Loucy (cell line): ENCODE data around the gene TBCB.
"Not testable (repeated sequence)": the region's sequence is repeated elsewhere in the genome, so short reads cannot be mapped to it uniquely, and the experiment has no call there.

Source experiments
- H2AFZ ChIP-seq: fragments of 200-600 bp; sonication (generic); 2 replicates; pipeline ENCODE4 v1.6.0; 2016; ENCODE audit warnings: antibody characterized with exemption, mild to moderate bottlenecking, low read length, moderate library complexity
- H3F3A ChIP-seq: fragments of 200-600 bp; 2 replicates; pipeline ENCODE4 v1.6.0; 2016; ENCODE audit warnings: antibody characterized with exemption, low read depth, mild to moderate bottlenecking
- H3K27me3 ChIP-seq: fragments of 200-600 bp; sonication (generic); 2 replicates; pipeline ENCODE4 v1.6.1; 2014; ENCODE audit warnings: low read length, mild to moderate bottlenecking; ENCODE audit not compliant: insufficient read depth, poor library complexity, severe bottlenecking
- H3K36me3 ChIP-seq: fragments of 200-600 bp; sonication (generic); 2 replicates; pipeline ENCODE4 v1.6.1; 2016; ENCODE audit warnings: low read length; ENCODE audit not compliant: insufficient read depth
- H3K4me1 ChIP-seq: fragments of 200-600 bp; sonication (generic); 2 replicates; pipeline ENCODE4 v1.5.1; 2014; ENCODE audit warnings: low read length, mild to moderate bottlenecking; ENCODE audit not compliant: insufficient read depth, poor library complexity, severe bottlenecking
- H3K4me2 ChIP-seq: fragments of 200-600 bp; sonication (generic); 2 replicates; pipeline ENCODE4 v1.6.0; 2014; ENCODE audit warnings: antibody characterized with exemption, low read length, low read depth, mild to moderate bottlenecking; ENCODE audit not compliant: poor library complexity, severe bottlenecking
- H3K4me3 ChIP-seq: fragments of 200-600 bp; sonication (generic); 2 replicates; pipeline ENCODE4 v1.5.1; 2014; ENCODE audit warnings: low read length, mild to moderate bottlenecking, mixed read lengths; ENCODE audit not compliant: poor library complexity, severe bottlenecking
- H3K79me2 ChIP-seq: fragments of 200-600 bp; sonication (generic); 2 replicates; pipeline ENCODE4 v1.6.1; 2014; ENCODE audit warnings: low read length; ENCODE audit not compliant: insufficient read depth
- H3K9ac ChIP-seq: fragments of 200-600 bp; sonication (generic); 2 replicates; pipeline ENCODE4 v1.6.0; 2014; ENCODE audit warnings: mild to moderate bottlenecking, low read depth, low read length, moderate library complexity; ENCODE audit not compliant: poor library complexity, severe bottlenecking
- H3K9me2 ChIP-seq: fragments of 200-600 bp; sonication (generic); replicated peaks from 2 replicates; pipeline ENCODE4 v1.6.1; 2016; ENCODE audit warnings: low read depth, low read length, mixed read lengths
- H3K9me3 ChIP-seq: fragments of 200-600 bp; sonication (generic); 2 replicates; pipeline ENCODE4 v1.6.1; 2014; ENCODE audit warnings: mild to moderate bottlenecking, antibody characterized with exemption, low read length, low read depth; ENCODE audit not compliant: insufficient read depth
- H4K20me1 ChIP-seq: fragments of 200-600 bp; sonication (generic); 2 replicates; pipeline ENCODE4 v1.6.0; 2014; ENCODE audit warnings: antibody characterized with exemption, low read length, mild to moderate bottlenecking; ENCODE audit not compliant: insufficient read depth, poor library complexity, severe bottlenecking
- CTCF ChIP-seq: fragments of 200-600 bp; sonication (generic); conservative IDR thresholded peaks from 2 replicates; pipeline ENCODE4 v1.5.1; 2014; ENCODE audit warnings: mild to moderate bottlenecking, antibody characterized with exemption, low read length
- EZH2phosphoT487 ChIP-seq: fragments of 200-600 bp; IDR thresholded peaks from 2 replicates; pipeline ENCODE4 v1.6.1; 2018; ENCODE audit warnings: antibody characterized with exemption, mild to moderate bottlenecking, moderate library complexity, borderline replicate concordance

The TBCB gene

DNA sequence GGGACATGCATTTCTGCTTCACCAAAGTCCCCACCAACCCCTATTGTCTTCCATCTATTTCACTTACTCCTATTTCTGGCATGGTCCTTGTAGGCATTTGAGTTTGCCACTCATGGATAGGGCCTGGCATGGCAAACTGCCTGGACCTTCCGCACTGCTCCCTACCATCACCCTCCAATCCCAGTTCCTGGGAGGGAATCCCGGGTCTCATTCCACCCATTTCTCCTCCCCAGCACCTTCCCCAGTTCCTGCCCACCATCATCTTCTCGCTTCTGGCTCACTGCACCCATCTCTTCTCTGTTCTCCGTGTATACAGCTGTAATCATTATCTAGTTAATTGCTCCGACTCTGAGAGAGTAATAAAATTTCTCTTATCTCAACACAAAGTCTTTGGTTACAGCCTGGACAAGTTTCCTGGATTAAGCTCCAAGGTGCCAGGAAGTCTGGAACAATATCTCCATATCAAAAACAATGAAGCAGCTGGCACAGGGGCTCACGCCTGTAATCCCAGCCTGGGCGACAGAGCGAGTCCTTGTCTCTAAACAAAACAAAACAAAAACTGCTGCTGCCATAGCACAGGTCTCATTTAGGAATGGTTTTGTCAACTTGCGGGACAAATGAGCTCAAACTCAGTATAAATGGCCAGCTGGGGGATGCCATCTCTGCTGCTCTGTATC, 54.0 kb downstream of the TBCB start:
- Histone ChIP-seq H3K9ac (no peak overlapping the region), H3F3A (no peaks in the 10 kb centered on the region), H3K4me1 (no peaks in the 10 kb centered on the region), H3K79me2 (no peaks in the 10 kb centered on the region), H3K9me2 (no peaks in the 10 kb centered on the region), H2AFZ (no peak overlapping the region), H3K9me3 (no peaks in the 10 kb centered on the region), H3K4me3 (no peak overlapping the region), H3K27me3 (no peaks in the 10 kb centered on the region), H3K36me3 (no peaks in the 10 kb centered on the region), H4K20me1 (no peaks in the 10 kb centered on the region), H3K4me2 (no peak overlapping the region)
- no peak for TF ChIP-seq EZH2phosphoT487
- no peak for TF ChIP-seq CTCF

- Histone ChIP-seq H3K4me2 (no peak overlapping the region), H3K9me2 (no peaks in the 10 kb centered on the region), H3K79me2 (no peaks in the 10 kb centered on the region), H3K4me1 (no peaks in the 10 kb centered on the region), H3K36me3 (no peaks in the 10 kb centered on the region), H3K4me3 (no peak overlapping the region), H3F3A (no peaks in the 10 kb centered on the region), H4K20me1 (no peaks in the 10 kb centered on the region), H3K9me3 (no peaks in the 10 kb centered on the region), H3K9ac (no peak overlapping the region), H2AFZ (no peak overlapping the region), H3K27me3 (no peaks in the 10 kb centered on the region)
- no peak for TF ChIP-seq EZH2phosphoT487
These were observed 57.6 kb downstream of the TBCB start for GRCh38 chr19:36172852-36173251.

DNA sequence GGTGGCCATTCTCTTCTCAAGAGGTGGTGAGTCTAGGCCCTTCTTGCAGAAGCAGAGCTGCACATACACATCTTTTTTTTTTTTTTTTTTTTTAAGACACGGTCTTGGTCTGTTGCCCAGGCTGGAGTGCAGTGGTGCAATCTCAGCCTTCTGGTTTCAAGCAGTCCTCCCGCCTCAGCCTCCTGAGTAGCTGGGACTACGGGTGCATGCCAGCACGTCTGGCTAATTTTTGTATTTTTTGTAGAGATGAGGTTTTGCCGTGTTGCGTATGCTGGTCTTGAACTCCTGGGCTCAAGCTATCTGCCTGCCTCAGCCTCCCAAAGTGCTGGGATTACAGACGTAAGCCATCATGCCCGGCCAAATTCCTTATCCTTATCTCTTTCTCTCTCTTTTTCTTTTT, 58.6 kb downstream of the TBCB start:
- H3K79me2 ChIP-seq, H3K9ac ChIP-seq, H3K9me2 ChIP-seq, H3K4me3 ChIP-seq, H3K4me1 ChIP-seq, H3K4me2 ChIP-seq, H3K27me3 ChIP-seq, H3K36me3 ChIP-seq, H3K9me3 ChIP-seq, H2AFZ ChIP-seq, H4K20me1 ChIP-seq, H3F3A ChIP-seq: not testable (repeated sequence)
